Kidney (tissue), 14 donors: Measurements from ENCODE around the gene JAK3. TPM values are rescaled to one million over a fixed set of nuclear protein-coding genes. Genes with fewer than 3 reads are reported as not detected.
A peak's percentile ranks its signal among the peaks of the same experiment; 100 is the strongest.

ENCODE experiments used
- DNase-seq, 5 donors: peaks; one replicate each; pipeline ENCODE4 v3.0.0-alpha.2; 2013 to 2020
- FAIRE-seq: peaks from 2 replicates; lab custom pipeline; 2012; peaks lifted over from hg19 to GRCh38; lab: Jason Lieb, UNC
- H3K27ac ChIP-seq, 2 donors: one replicate each; pipeline ENCODE4 v1.7.0; 2013; ENCODE audit warnings: low read depth in 2 of 2, low read length in 2 of 2, inconsistent platforms in 1 of 2
- H3K27me3 ChIP-seq: one replicate; pipeline ENCODE4 v1.7.1; 2013; ENCODE audit warnings: low read length, inconsistent platforms; ENCODE audit not compliant: control insufficient read depth, insufficient read depth
- H3K36me3 ChIP-seq, 3 donors: one replicate each; pipeline versions ENCODE4 v1.7.0 to v1.7.1; 2013; ENCODE audit warnings: low read length in 3 of 3, control low read depth in 1 of 3, inconsistent platforms in 1 of 3; ENCODE audit not compliant: insufficient read depth in 3 of 3, control insufficient read depth in 2 of 3
- H3K4me1 ChIP-seq, 3 donors: one replicate each; pipeline versions ENCODE4 v1.7.0 to v1.7.1; 2013; ENCODE audit warnings: low read length in 3 of 3, inconsistent platforms in 1 of 3, low read depth in 1 of 3; ENCODE audit not compliant: control insufficient read depth in 2 of 3, insufficient read depth in 2 of 3
- H3K4me3 ChIP-seq, 3 donors: one replicate each; pipeline versions ENCODE4 v1.7.0 to v1.8.1; 2013; ENCODE audit warnings: low read length in 3 of 3, control low read depth in 1 of 3, inconsistent platforms in 1 of 3
- H3K9ac ChIP-seq, 3 donors: one replicate each; pipeline versions ENCODE4 v1.7.0 to v1.7.1; 2013; ENCODE audit warnings: low read length in 3 of 3, control low read depth in 1 of 3, inconsistent platforms in 1 of 3
- H3K9me3 ChIP-seq, 3 donors: one replicate each; pipeline versions ENCODE4 v1.7.0 to v1.7.1; 2013; ENCODE audit warnings: low read length in 3 of 3, control low read depth in 1 of 3, inconsistent platforms in 1 of 3; ENCODE audit not compliant: control insufficient read depth in 2 of 3, insufficient read depth in 1 of 3
- intact Hi-C: fragments of 100-400 bp; cut with DNase I; formaldehyde crosslinking; loops from one replicate; pipeline ENCODE4 v1.11.1; 2022
- polyA plus RNA-seq: library from polyadenylated mRNA; stranded (reverse); fragments of 350-450 nt; fragmentation: Illumina TruSeq; extraction: RNeasy Lipid Tissue Mini Kit (QIAGEN cat#74804); gene quantifications from one replicate; pipeline ENCODE4 v1.2.3, GENCODE V29; 2014; ENCODE audit warnings: low read depth, low replicate concordance; ENCODE audit not compliant: insufficient read depth
- total RNA-seq: library from RNA; stranded (reverse); fragmentation: NEBNext Ultra II Directional; extraction: Animal tissue kit (Norgen Biotek cat#: 25700); gene quantifications from one replicate; pipeline ENCODE4 v1.2.1, GENCODE V29; 2021
- TF ChIP-seq, protein P1 (sequence below): IDR thresholded peaks from 3 replicates; pipeline ENCODE4 v1.5.1; 2012; ENCODE audit warnings: mild to moderate bottlenecking, moderate library complexity, borderline replicate concordance; ENCODE audit not compliant: insufficient read depth; ENCODE audit errors: extremely low read depth
- donor health status: control.
- donor health status: control.
- donor health status: control.
- donor health status: control.
- donor health status: control.
- donor health status: DM: yes; HTN: yes; CAD: no.
- donor health status: Normal renal cell carcinoma (clear cell type).

Gene JAK3
- total and polyA plus RNA-seq, 2 donors from 2014 or later, result 3.5 to 30.8 TPM

GRCh38 chr19:17883627-17884410, 36.0 kb upstream of the JAK3 start:
- Histone ChIP-seq H3K9me3 (no peaks in the 10 kb centered on the region), H3K36me3 (no peaks in the 10 kb centered on the region), H3K4me3 (no peak overlapping the region), H3K4me1 (no peaks in the 10 kb centered on the region), H3K9ac (no peak overlapping the region), H3K27me3 (no peaks in the 10 kb centered on the region), H3K27ac (no peak overlapping the region)
- intact Hi-C loops, result no loop called here
- DNase-seq, result no peak
- TF ChIP-seq, protein P1, sequence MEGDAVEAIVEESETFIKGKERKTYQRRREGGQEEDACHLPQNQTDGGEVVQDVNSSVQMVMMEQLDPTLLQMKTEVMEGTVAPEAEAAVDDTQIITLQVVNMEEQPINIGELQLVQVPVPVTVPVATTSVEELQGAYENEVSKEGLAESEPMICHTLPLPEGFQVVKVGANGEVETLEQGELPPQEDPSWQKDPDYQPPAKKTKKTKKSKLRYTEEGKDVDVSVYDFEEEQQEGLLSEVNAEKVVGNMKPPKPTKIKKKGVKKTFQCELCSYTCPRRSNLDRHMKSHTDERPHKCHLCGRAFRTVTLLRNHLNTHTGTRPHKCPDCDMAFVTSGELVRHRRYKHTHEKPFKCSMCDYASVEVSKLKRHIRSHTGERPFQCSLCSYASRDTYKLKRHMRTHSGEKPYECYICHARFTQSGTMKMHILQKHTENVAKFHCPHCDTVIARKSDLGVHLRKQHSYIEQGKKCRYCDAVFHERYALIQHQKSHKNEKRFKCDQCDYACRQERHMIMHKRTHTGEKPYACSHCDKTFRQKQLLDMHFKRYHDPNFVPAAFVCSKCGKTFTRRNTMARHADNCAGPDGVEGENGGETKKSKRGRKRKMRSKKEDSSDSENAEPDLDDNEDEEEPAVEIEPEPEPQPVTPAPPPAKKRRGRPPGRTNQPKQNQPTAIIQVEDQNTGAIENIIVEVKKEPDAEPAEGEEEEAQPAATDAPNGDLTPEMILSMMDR, result no peak
- no peak for FAIRE-seq

GRCh38 chr19:17881701-17882100, 33.9 kb upstream of the JAK3 start:
- no peak overlapping the region for H3K27ac ChIP-seq
- no peaks in the 10 kb centered on the region for H3K36me3 ChIP-seq
- H3K27me3 ChIP-seq, result no peaks in the 10 kb centered on the region
- DNase-seq (no peak), FAIRE-seq (no peak)
- H3K4me1 ChIP-seq, result no peaks in the 10 kb centered on the region
- TF ChIP-seq, protein P1, result no peak
- intact Hi-C loops, result no loop called here
- H3K9ac ChIP-seq, result no peak overlapping the region
- no peaks in the 10 kb centered on the region for H3K9me3 ChIP-seq
- no peak overlapping the region for H3K4me3 ChIP-seq

DNA sequence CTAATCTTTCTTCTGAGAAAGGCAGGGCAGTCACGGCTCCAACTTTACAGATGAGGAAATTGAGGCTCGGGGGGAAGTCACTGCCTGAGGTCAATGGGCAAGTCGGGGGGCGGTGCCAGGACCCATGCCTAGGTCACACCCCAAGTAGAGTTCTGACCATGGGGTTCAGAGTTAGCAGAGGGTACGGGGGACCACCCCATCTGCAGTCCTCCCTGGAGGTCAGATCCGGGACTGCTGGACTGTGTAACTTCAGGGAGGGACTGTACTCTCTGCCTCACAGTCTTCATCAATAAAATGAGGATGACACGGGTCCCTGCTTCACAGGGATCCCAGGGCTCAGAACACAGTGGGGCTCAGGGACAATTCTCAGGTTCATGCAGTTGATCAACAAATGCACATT, 31.7 kb upstream of the JAK3 start:
- Histone ChIP-seq H3K27me3 (no peaks in the 10 kb centered on the region), H3K4me3 (no peak overlapping the region), H3K27ac (no peak overlapping the region), H3K9me3 (no peaks in the 10 kb centered on the region), H3K9ac (no peak overlapping the region), H3K36me3 (no peaks in the 10 kb centered on the region), H3K4me1 (no peaks in the 10 kb centered on the region)
- TF ChIP-seq, protein P1, result no peak
- intact Hi-C loops, result no loop called here
- DNase-seq (peak in 1 of 5 donors; percentile 15), FAIRE-seq (no peak)

GRCh38 chr19:17877696-17878095, 29.9 kb upstream of the JAK3 start:
- TF ChIP-seq, protein P1, result no peak
- no peaks in the 10 kb centered on the region for H3K9me3 ChIP-seq
- H3K27me3 ChIP-seq, result no peaks in the 10 kb centered on the region
- FAIRE-seq (no peak), DNase-seq (no peak)
- H3K9ac ChIP-seq, result no peak overlapping the region
- intact Hi-C loops, result no loop called here
- H3K36me3 ChIP-seq, result no peaks in the 10 kb centered on the region
- no peak overlapping the region for H3K4me3 ChIP-seq
- no peak overlapping the region for H3K27ac ChIP-seq
- H3K4me1 ChIP-seq, result no peaks in the 10 kb centered on the region
